Skin of body (tissue), 1 donor: ENCODE data around the gene DSN1. TPM values are rescaled to one million over a fixed set of nuclear protein-coding genes. Genes with fewer than 3 reads are reported as not detected.

ENCODE experiments used
- total RNA-seq: library from RNA; depleted of rRNA; stranded (reverse); fragments of >200 nt; gene quantifications from one replicate; pipeline ENCODE4 v1.2.3, GENCODE V29; 2014

Gene DSN1
- total RNA-seq, 1 donor from 2014 or later: 13.4 TPM

Other genes starting within 250 kb of the DSN1 start
- 10.3 TPM for gene MYL9, start 232.2 kb downstream of the DSN1 start, total RNA-seq
- gene TGIF2, start 200.2 kb downstream of the DSN1 start, total RNA-seq: 15.7 TPM
- gene RAB5IF, start 168.0 kb downstream of the DSN1 start, total RNA-seq: 29.7 TPM
- 0.39 TPM for gene SLA2, start 127.6 kb downstream of the DSN1 start, total RNA-seq
- 15.4 TPM for gene NDRG3, start 27.7 kb downstream of the DSN1 start, total RNA-seq
- gene TLDC2, start 102.4 kb upstream of the DSN1 start, total RNA-seq: 0.59 TPM
- gene SAMHD1, start 177.9 kb upstream of the DSN1 start, total RNA-seq: 48.8 TPM